Lower leg skin (tissue), 3 donors: ENCODE data around the gene ZNF771.

Source experiments
- POLR2A ChIP-seq, 2 donors: fragments of 450-650 bp; IDR thresholded peaks; one replicate each; pipeline ENCODE4 v1.6.1; 2016 to 2017; ENCODE audit warnings: antibody characterized with exemption in 2 of 2, mild to moderate bottlenecking in 1 of 2, moderate library complexity in 1 of 2
- TF ChIP-seq, protein P1 (sequence below), 3 donors: fragments of 450-650 bp; IDR thresholded peaks; one replicate each; pipeline ENCODE4 v1.5.1; 2016; ENCODE audit warnings: antibody characterized with exemption in 3 of 3, mild to moderate bottlenecking in 3 of 3, moderate library complexity in 2 of 3

DNA sequence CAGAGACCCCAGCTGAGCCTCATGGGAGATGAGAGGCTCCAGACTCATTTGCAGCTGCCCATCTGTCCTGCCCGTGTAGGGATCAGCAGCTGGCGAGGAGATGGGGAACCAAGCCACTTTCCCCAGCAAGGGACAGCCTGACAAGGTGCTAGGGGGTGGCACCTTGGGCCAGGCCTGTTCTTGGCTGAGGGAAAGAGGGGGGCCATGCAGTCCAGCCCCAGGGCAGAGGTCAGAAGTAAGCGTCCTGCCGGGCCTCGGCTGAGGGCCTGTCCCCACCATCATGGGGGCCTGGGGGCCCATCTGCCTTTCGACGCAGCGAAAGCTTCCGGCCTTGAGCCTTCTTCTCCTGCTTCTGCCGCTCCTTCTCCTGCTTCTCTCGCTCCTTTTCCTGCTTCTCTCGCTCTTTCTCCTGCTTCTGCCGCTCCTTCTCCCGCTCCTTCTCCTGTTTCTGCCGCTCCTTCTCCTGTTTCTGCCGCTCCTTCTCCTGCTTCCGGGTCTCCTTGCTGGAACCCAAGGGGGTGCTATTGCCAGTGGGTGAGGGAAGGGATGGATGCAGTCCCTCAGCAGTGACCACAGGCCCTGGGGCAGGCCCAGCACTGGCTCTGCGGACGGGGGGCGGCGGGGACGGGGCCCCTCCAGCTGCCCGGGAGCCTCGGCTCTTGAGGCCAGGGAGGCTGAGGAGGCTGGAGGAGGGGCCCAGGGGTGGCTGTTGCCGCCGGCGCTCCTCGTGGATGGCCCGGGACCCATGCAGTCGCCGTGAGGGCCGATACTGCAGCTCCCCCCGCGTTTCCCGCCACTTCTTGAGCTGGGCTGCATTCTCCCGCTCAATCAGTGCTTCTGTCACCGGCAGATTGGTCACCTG is 49.5 kb upstream of the ZNF771 start:
- TF ChIP-seq, protein P1, sequence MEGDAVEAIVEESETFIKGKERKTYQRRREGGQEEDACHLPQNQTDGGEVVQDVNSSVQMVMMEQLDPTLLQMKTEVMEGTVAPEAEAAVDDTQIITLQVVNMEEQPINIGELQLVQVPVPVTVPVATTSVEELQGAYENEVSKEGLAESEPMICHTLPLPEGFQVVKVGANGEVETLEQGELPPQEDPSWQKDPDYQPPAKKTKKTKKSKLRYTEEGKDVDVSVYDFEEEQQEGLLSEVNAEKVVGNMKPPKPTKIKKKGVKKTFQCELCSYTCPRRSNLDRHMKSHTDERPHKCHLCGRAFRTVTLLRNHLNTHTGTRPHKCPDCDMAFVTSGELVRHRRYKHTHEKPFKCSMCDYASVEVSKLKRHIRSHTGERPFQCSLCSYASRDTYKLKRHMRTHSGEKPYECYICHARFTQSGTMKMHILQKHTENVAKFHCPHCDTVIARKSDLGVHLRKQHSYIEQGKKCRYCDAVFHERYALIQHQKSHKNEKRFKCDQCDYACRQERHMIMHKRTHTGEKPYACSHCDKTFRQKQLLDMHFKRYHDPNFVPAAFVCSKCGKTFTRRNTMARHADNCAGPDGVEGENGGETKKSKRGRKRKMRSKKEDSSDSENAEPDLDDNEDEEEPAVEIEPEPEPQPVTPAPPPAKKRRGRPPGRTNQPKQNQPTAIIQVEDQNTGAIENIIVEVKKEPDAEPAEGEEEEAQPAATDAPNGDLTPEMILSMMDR (IDR thresholded peaks at IDR 0.05): no peak
- TF ChIP-seq POLR2A (IDR thresholded peaks at IDR 0.05): no peak
